WTC11 (cell line): ENCODE measurements around the gene ALKBH6.

Experiments
- ELF4 ChIP-seq: sonication (generic); formaldehyde crosslinking; IDR thresholded peaks from 2 replicates; pipeline ENCODE4 v1.8.1; 2022; ENCODE audit warnings: low read depth, mild to moderate bottlenecking, moderate library complexity, missing genetic modification reagents
- NFYB ChIP-seq: sonication (generic); formaldehyde crosslinking; conservative IDR thresholded peaks from 2 replicates; pipeline ENCODE4 v1.8.0; 2022; ENCODE audit warnings: low read depth, missing genetic modification reagents
- TCF7 ChIP-seq: sonication (generic); formaldehyde crosslinking; IDR thresholded peaks from 2 replicates; pipeline ENCODE4 v1.8.0; 2022; ENCODE audit warnings: mild to moderate bottlenecking, low read depth, missing genetic modification reagents, moderate library complexity
- ZNF416 ChIP-seq: fragments of 250-450 bp; sonication (Bioruptor Pico); IDR thresholded peaks from 2 replicates; pipeline ENCODE4 v1.9.0; 2021; ENCODE audit warnings: mild to moderate bottlenecking, inconsistent platforms
- ZNF512 ChIP-seq: sonication (generic); formaldehyde crosslinking; IDR thresholded peaks from 2 replicates; pipeline ENCODE4 v1.8.1; 2022; ENCODE audit warnings: missing genetic modification reagents, borderline replicate concordance
- TF ChIP-seq, protein P1 (sequence below): sonication (generic); formaldehyde crosslinking; IDR thresholded peaks from 2 replicates; pipeline ENCODE4 v1.8.0; 2022; ENCODE audit warnings: mild to moderate bottlenecking, missing genetic modification reagents
- TF ChIP-seq, protein P2 (sequence below): fragments of 200-600 bp; IDR thresholded peaks from 2 replicates; pipeline ENCODE4 v1.8.0; 2022; ENCODE audit warnings: antibody characterized with exemption
- TF ChIP-seq, protein P3 (sequence below): sonication (generic); formaldehyde crosslinking; IDR thresholded peaks from 2 replicates; pipeline ENCODE4 v1.8.1; 2023; ENCODE audit warnings: mild to moderate bottlenecking, moderate library complexity, missing genetic modification reagents
- TF ChIP-seq, protein P4 (sequence below): fragments of 250-450 bp; sonication (Bioruptor Pico); IDR thresholded peaks from 2 replicates; pipeline ENCODE4 v2.1.2; 2022; ENCODE audit warnings: mild to moderate bottlenecking, moderate library complexity

DNA sequence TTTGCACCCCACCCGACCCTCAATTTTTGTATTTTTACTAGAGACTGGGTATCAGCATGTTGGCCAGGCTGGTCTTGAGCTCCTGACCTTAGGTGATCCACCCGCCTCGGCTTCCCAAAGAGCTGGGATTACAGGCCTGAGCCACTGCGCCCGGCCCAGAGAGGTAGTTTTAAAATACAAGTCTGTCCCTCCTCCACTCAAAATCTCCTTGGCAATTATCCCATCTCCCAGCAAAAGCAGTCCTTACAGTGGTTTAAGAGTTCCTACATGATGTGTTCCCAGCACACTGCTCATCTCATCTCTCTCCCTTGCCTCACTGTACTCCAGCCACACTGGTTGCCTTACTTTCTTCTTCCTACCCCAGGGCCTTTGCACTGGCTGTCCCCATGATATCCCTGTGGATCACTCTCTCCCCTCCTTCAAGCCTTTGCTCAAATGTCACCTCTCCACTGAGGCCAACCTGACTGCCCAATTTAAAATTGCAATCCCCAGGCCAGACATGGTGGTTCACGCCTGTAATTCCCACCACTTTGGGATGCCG lies 53.5 kb downstream of the ALKBH6 start:
- TF ChIP-seq ELF4 (CRISPR knock-in tag), result no peak
- TF ChIP-seq, protein P1, sequence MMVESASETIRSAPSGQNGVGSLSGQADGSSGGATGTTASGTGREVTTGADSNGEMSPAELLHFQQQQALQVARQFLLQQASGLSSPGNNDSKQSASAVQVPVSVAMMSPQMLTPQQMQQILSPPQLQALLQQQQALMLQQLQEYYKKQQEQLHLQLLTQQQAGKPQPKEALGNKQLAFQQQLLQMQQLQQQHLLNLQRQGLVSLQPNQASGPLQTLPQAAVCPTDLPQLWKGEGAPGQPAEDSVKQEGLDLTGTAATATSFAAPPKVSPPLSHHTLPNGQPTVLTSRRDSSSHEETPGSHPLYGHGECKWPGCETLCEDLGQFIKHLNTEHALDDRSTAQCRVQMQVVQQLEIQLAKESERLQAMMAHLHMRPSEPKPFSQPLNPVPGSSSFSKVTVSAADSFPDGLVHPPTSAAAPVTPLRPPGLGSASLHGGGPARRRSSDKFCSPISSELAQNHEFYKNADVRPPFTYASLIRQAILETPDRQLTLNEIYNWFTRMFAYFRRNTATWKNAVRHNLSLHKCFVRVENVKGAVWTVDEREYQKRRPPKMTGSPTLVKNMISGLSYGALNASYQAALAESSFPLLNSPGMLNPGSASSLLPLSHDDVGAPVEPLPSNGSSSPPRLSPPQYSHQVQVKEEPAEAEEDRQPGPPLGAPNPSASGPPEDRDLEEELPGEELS, result no peak
- no peak for TF ChIP-seq ZNF512 (CRISPR knock-in tag)
- TF ChIP-seq, protein P2, sequence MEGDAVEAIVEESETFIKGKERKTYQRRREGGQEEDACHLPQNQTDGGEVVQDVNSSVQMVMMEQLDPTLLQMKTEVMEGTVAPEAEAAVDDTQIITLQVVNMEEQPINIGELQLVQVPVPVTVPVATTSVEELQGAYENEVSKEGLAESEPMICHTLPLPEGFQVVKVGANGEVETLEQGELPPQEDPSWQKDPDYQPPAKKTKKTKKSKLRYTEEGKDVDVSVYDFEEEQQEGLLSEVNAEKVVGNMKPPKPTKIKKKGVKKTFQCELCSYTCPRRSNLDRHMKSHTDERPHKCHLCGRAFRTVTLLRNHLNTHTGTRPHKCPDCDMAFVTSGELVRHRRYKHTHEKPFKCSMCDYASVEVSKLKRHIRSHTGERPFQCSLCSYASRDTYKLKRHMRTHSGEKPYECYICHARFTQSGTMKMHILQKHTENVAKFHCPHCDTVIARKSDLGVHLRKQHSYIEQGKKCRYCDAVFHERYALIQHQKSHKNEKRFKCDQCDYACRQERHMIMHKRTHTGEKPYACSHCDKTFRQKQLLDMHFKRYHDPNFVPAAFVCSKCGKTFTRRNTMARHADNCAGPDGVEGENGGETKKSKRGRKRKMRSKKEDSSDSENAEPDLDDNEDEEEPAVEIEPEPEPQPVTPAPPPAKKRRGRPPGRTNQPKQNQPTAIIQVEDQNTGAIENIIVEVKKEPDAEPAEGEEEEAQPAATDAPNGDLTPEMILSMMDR, result no peak
- no peak for TF ChIP-seq NFYB
- no peak for TF ChIP-seq TCF7
- TF ChIP-seq, protein P3, sequence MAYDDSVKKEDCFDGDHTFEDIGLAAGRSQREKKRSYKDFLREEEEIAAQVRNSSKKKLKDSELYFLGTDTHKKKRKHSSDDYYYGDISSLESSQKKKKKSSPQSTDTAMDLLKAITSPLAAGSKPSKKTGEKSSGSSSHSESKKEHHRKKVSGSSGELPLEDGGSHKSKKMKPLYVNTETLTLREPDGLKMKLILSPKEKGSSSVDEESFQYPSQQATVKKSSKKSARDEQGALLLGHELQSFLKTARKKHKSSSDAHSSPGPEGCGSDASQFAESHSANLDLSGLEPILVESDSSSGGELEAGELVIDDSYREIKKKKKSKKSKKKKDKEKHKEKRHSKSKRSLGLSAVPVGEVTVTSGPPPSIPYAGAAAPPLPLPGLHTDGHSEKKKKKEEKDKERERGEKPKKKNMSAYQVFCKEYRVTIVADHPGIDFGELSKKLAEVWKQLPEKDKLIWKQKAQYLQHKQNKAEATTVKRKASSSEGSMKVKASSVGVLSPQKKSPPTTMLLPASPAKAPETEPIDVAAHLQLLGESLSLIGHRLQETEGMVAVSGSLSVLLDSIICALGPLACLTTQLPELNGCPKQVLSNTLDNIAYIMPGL (CRISPR knock-in tag), result no peak
- TF ChIP-seq ZNF416 (CRISPR knock-in tag), result no peak
- TF ChIP-seq, protein P4, sequence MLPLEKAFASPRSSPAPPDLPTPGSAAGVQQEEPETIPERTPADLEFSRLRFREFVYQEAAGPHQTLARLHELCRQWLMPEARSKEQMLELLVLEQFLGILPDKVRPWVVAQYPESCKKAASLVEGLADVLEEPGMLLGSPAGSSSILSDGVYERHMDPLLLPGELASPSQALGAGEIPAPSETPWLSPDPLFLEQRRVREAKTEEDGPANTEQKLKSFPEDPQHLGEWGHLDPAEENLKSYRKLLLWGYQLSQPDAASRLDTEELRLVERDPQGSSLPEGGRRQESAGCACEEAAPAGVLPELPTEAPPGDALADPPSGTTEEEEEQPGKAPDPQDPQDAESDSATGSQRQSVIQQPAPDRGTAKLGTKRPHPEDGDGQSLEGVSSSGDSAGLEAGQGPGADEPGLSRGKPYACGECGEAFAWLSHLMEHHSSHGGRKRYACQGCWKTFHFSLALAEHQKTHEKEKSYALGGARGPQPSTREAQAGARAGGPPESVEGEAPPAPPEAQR (CRISPR knock-in tag), result no peak
